H9 (cell line): ENCODE results near the gene MAPK4. TPM values are rescaled to one million over a fixed set of nuclear protein-coding genes. Genes with fewer than 3 reads are reported as not detected.

Source experiments
- DNase-seq: peaks from one replicate; pipeline ENCODE4 v3.0.0-alpha.2; 2017
- H2AFZ ChIP-seq: one replicate; pipeline ENCODE4 v1.6.1; 2013; ENCODE audit warnings: mild to moderate bottlenecking, low read length, control low read depth, moderate library complexity
- H2AK5ac ChIP-seq: 2 replicates; pipeline ENCODE4 v1.6.1; 2013; ENCODE audit warnings: low read length, control low read depth, mixed read lengths; ENCODE audit not compliant: insufficient read length
- H2BK120ac ChIP-seq: one replicate; pipeline ENCODE4 v1.6.1; 2013; ENCODE audit warnings: low read depth, mild to moderate bottlenecking, low read length, control low read depth, inconsistent platforms; ENCODE audit not compliant: poor library complexity, severe bottlenecking
- H2BK12ac ChIP-seq: 2 replicates; pipeline ENCODE4 v1.6.1; 2013; ENCODE audit warnings: low read length, control low read depth, mixed read lengths, low read depth; ENCODE audit not compliant: insufficient read length
- H2BK15ac ChIP-seq: 2 replicates; pipeline ENCODE4 v1.6.1; 2013; ENCODE audit warnings: low read depth, low read length, control low read depth
- H2BK20ac ChIP-seq: one replicate; pipeline ENCODE4 v1.6.1; 2013; ENCODE audit warnings: low read depth, mild to moderate bottlenecking, low read length, control low read depth, inconsistent platforms; ENCODE audit not compliant: poor library complexity, severe bottlenecking
- H2BK5ac ChIP-seq: 2 replicates; pipeline ENCODE4 v1.6.1; 2013; ENCODE audit warnings: low read length, control low read depth, mixed read lengths; ENCODE audit not compliant: insufficient read length
- H3K14ac ChIP-seq: 2 replicates; pipeline ENCODE4 v1.6.1; 2013; ENCODE audit warnings: low read length, control low read depth; ENCODE audit not compliant: insufficient read depth
- H3K18ac ChIP-seq: 2 replicates; pipeline ENCODE4 v1.6.1; 2013; ENCODE audit warnings: low read depth, mild to moderate bottlenecking, mixed read lengths, low read length, control low read depth; ENCODE audit not compliant: insufficient read length
- H3K23ac ChIP-seq: 2 replicates; pipeline ENCODE4 v1.6.1; 2013; ENCODE audit warnings: low read length, control low read depth, mixed read lengths, low read depth; ENCODE audit not compliant: insufficient read length
- H3K23me2 ChIP-seq: 2 replicates; pipeline ENCODE4 v1.6.1; 2013; ENCODE audit warnings: low read depth, mild to moderate bottlenecking, mixed read lengths, low read length, control low read depth; ENCODE audit not compliant: insufficient read length, poor library complexity, severe bottlenecking
- H3K27ac ChIP-seq: 2 replicates; pipeline ENCODE4 v1.5.1; 2013; ENCODE audit warnings: low read length, control low read depth, mixed read lengths, low read depth; ENCODE audit not compliant: insufficient read length
- H3K27me3 ChIP-seq: 2 replicates; pipeline ENCODE4 v1.6.1; 2013; ENCODE audit warnings: low read length, control low read depth, inconsistent platforms; ENCODE audit not compliant: insufficient read depth
- H3K4ac ChIP-seq: 2 replicates; pipeline ENCODE4 v1.6.1; 2013; ENCODE audit warnings: low read depth, mild to moderate bottlenecking, control low read depth, inconsistent platforms, low read length, moderate library complexity
- H3K4me1 ChIP-seq: 2 replicates; pipeline ENCODE4 v1.6.1; 2013; ENCODE audit warnings: low read length, control low read depth, inconsistent platforms; ENCODE audit not compliant: insufficient read depth
- H3K4me2 ChIP-seq: 2 replicates; pipeline ENCODE4 v1.6.1; 2013; ENCODE audit warnings: low read length, control low read depth, mixed read lengths; ENCODE audit not compliant: insufficient read length, insufficient read depth
- H3K56ac ChIP-seq: 2 replicates; pipeline ENCODE4 v1.6.1; 2013; ENCODE audit warnings: low read depth, mild to moderate bottlenecking, mixed read lengths, low read length, control low read depth; ENCODE audit not compliant: insufficient read length
- H3K79me1 ChIP-seq: 2 replicates; pipeline ENCODE4 v1.6.1; 2013; ENCODE audit warnings: low read depth, mild to moderate bottlenecking, moderate library complexity, low read length, control low read depth, inconsistent platforms; ENCODE audit not compliant: insufficient read depth, poor library complexity, severe bottlenecking
- H3K79me2 ChIP-seq: 2 replicates; pipeline ENCODE4 v1.6.1; 2013; ENCODE audit warnings: low read length, control low read depth, inconsistent platforms; ENCODE audit not compliant: insufficient read depth
- H3K9ac ChIP-seq: 2 replicates; pipeline ENCODE4 v1.6.1; 2013; ENCODE audit warnings: low read length, control low read depth, mixed read lengths; ENCODE audit not compliant: insufficient read length; ENCODE audit errors: extremely low read depth
- H3K9me3 ChIP-seq: one replicate; pipeline ENCODE4 v1.6.1; 2013; ENCODE audit warnings: low read depth, low read length, inconsistent platforms; ENCODE audit not compliant: control insufficient read depth
- H3T11ph ChIP-seq: one replicate; pipeline ENCODE4 v1.6.1; 2013; ENCODE audit warnings: mild to moderate bottlenecking, low read length, control low read depth, inconsistent platforms
- H4K20me1 ChIP-seq: one replicate; pipeline ENCODE4 v1.6.1; 2013; ENCODE audit not compliant: control insufficient read depth, insufficient read length, insufficient read depth
- H4K5ac ChIP-seq: 2 replicates; pipeline ENCODE4 v1.6.1; 2013; ENCODE audit warnings: low read depth, mild to moderate bottlenecking, mixed read lengths, low read length, control low read depth; ENCODE audit not compliant: insufficient read length
- H4K8ac ChIP-seq: replicated peaks from 2 replicates; pipeline ENCODE4 v1.6.1; 2013; ENCODE audit warnings: low read length, control low read depth, mixed read lengths, low read depth; ENCODE audit not compliant: insufficient read length
- H4K91ac ChIP-seq: 2 replicates; pipeline ENCODE4 v1.6.1; 2013; ENCODE audit warnings: low read depth, mild to moderate bottlenecking, moderate library complexity, mixed read lengths, low read length, control low read depth; ENCODE audit not compliant: insufficient read length
- H3K27ac Mint-ChIP-seq, 3 experiments: 2 replicates in 2 of 3; 3 replicates in 1 of 3; pipeline ENCODE4 v1.8.0; 2020 to 2021; ENCODE audit warnings: mixed read lengths in 3 of 3, mild to moderate bottlenecking in 1 of 3, moderate library complexity in 1 of 3
- H3K27me3 Mint-ChIP-seq: 2 replicates; pipeline ENCODE4 v1.8.0; 2021; ENCODE audit warnings: low read depth, mild to moderate bottlenecking, moderate library complexity, mixed read lengths
- H3K36me3 Mint-ChIP-seq, 3 experiments: 2 replicates in 2 of 3; 3 replicates in 1 of 3; pipeline ENCODE4 v1.8.0; 2020 to 2021; ENCODE audit warnings: low read depth in 3 of 3, mixed read lengths in 3 of 3; ENCODE audit not compliant: insufficient read depth in 1 of 3
- H3K4me1 Mint-ChIP-seq, 2 experiments: 2 replicates each; pipeline ENCODE4 v1.8.0; 2020; ENCODE audit warnings: mixed read lengths in 2 of 2
- H3K4me3 Mint-ChIP-seq, 2 experiments: 2 replicates in 1 of 2; 3 replicates in 1 of 2; pipeline ENCODE4 v1.8.0; 2020 to 2021; ENCODE audit warnings: mild to moderate bottlenecking in 2 of 2, mixed read lengths in 2 of 2, moderate library complexity in 1 of 2
- H3K9me3 Mint-ChIP-seq, 2 experiments: 2 replicates in 1 of 2; 3 replicates in 1 of 2; pipeline ENCODE4 v1.8.0; 2020; ENCODE audit warnings: mild to moderate bottlenecking in 2 of 2, mixed read lengths in 2 of 2, moderate library complexity in 1 of 2
- CTCF ChIP-seq: fragments of 200-600 bp; sonication (generic); conservative IDR thresholded peaks from 3 replicates; pipeline ENCODE4 v1.8.0; 2021; ENCODE audit warnings: antibody characterized with exemption, mild to moderate bottlenecking
- WGBS: extraction: QIAGEN DNeasy Blood & Tissue Kit; methylation state at CpG from one replicate; pipeline ENCODE4 v1.1.7; 2013; ENCODE audit warnings: missing lambda C conversion rate, low lambda C conversion rate, mixed read lengths; ENCODE audit not compliant: insufficient read length; ENCODE audit errors: extremely low coverage; 5-methylcytosine and 5-hydroxymethylcytosine counted together
- total RNA-seq: library from RNA; stranded (reverse); gene quantifications from 2 replicates; pipeline ENCODE4 v1.2.1, GENCODE V29; 2021

MAPK4 gene
- total RNA-seq, 1 experiment from 2014 or later, result 1.6 TPM

DNA sequence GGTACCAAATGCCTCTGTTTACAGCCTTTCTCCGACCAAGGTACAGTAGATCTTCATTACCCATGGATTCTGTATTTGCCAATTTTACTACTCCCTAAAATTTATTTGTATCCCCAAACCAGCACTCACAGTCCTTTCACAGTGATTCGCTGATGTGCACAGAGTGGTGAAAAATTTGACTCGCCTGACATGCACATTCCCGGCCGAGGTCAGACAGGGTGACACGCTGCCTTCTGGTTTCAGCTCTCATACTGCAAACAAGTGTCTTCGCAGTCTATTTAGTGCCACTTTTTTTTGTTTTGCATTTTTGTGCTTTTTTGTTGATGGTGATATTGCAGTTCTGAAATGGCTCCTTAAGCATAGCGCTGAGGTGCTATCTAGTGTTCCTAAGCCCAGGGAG is 71.0 kb downstream of the MAPK4 start:
- no peaks in the 10 kb centered on the region; the same call in 1 of the 2 replicates for H3K27me3 Mint-ChIP-seq

More for the DNA sequence above, 71.0 kb downstream of the MAPK4 start:
- H3K9me3 ChIP-seq, result no peaks in the 10 kb centered on the region
- no peak overlapping the region for H3K4ac ChIP-seq
- H2BK12ac ChIP-seq, result no peak overlapping the region
- no peak for TF ChIP-seq CTCF
- H3K9me3 Mint-ChIP-seq, result no peaks in the 10 kb centered on the region; a peak in 1 of 5 replicates
- no peak overlapping the region for H2BK20ac ChIP-seq
- no peaks in the 10 kb centered on the region for H3K79me1 ChIP-seq
- no CpG with 5 or more reads among the region's 8 CpGs for WGBS
- H4K8ac ChIP-seq, result no peak overlapping the region
- H4K5ac ChIP-seq, result no peak overlapping the region
- no peak overlapping the region for H3K4me3 Mint-ChIP-seq
- H3K36me3 Mint-ChIP-seq, result peaks cover 0 to 2% (median 0%) of the 10 kb centered on the region in 3 experiments; a peak in 3 of 7 replicates
- no peak overlapping the region for H3K27ac ChIP-seq
- H2BK120ac ChIP-seq, result no peak overlapping the region
- no peak overlapping the region for H2BK5ac ChIP-seq
- H3T11ph ChIP-seq, result no peak overlapping the region
- no peak overlapping the region for H3K23ac ChIP-seq
- no peak overlapping the region for H3K18ac ChIP-seq
- H3K9ac ChIP-seq, result no peak overlapping the region
- no peak overlapping the region for H3K56ac ChIP-seq
- no peaks in the 10 kb centered on the region for H3K27me3 ChIP-seq
- no peak overlapping the region for H3K14ac ChIP-seq
- no peak overlapping the region for H3K4me2 ChIP-seq
- H2AK5ac ChIP-seq, result no peak overlapping the region
- H3K4me1 Mint-ChIP-seq, result peaks cover 22 to 36% of the 10 kb centered on the region in 2 experiments
- H3K27ac Mint-ChIP-seq, result no peak overlapping the region
- no peaks in the 10 kb centered on the region for H3K4me1 ChIP-seq
- no peaks in the 10 kb centered on the region for H4K20me1 ChIP-seq
- H2BK15ac ChIP-seq, result no peak overlapping the region
- no peaks in the 10 kb centered on the region for H3K23me2 ChIP-seq
- H3K79me2 ChIP-seq, result no peaks in the 10 kb centered on the region
- H4K91ac ChIP-seq, result no peak overlapping the region
- H2AFZ ChIP-seq, result no peak overlapping the region
- no peak for DNase-seq
